Measurements from ENCODE around the gene MYOM3. TPM values are rescaled to one million over a fixed set of nuclear protein-coding genes. Genes with fewer than 3 reads are reported as not detected.

MYOM3 gene
- polyA plus RNA-seq, 1 donor (not counting 4 experiments of a cell fraction or from before 2014, with no cell fraction given), result 0.49 TPM

DNA sequence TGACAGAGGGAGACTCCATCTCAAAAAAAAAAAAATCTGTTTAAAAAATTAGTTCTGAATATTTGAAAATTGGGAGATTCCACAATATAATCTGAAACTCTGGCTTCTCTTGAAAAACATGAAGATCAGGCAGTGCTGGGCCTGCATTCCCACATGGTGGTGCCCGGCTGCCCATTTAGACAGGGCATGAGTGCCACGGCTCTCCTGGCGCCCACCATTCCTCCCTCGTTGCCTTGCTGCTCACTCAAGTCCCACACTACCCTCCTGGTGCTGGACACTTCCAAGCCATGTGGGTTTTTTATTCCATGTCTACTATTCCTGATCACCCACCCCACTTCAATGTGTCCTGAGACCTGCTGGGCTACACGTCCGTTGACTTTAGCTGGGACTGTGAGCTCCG, 10.8 kb upstream of the MYOM3 start:
- Histone ChIP-seq H3K27me3 (ENCODE audit: control insufficient read depth, extremely low read depth, insufficient read depth, low read length) (no peaks in the 10 kb centered on the region), H3K79me2 (ENCODE audit: control insufficient read depth, insufficient read depth, low read length) (no peaks in the 10 kb centered on the region), H3K9me3 (ENCODE audit: control insufficient read depth, low read depth, low read length) (no peaks in the 10 kb centered on the region), H3K9me1 (ENCODE audit: control insufficient read depth, extremely low read depth, insufficient read depth, low read length) (no peaks in the 10 kb centered on the region), H3K4me2 (ENCODE audit: control insufficient read depth, extremely low read depth, insufficient read depth, low read depth, low read length) (no peak overlapping the region), H3K36me3 (ENCODE audit: control insufficient read depth in 2 of 2, extremely low read depth in 1 of 2, insufficient read depth in 2 of 2, low read length in 2 of 2) (peaks cover 0 to 1% of the 10 kb centered on the region in 2 experiments), H2AFZ (ENCODE audit: control insufficient read depth, low read length) (no peak overlapping the region), H3K4me1 (ENCODE audit: control insufficient read depth, extremely low read depth, insufficient read depth, low read length) (peaks cover 29% of the 10 kb centered on the region), H4K20me1 (ENCODE audit: control insufficient read depth, extremely low read depth, insufficient read depth, low read length) (no peaks in the 10 kb centered on the region), H3K9ac (ENCODE audit: control insufficient read depth, extremely low read depth, insufficient read depth, low read length) (no peak overlapping the region), H3K27ac (ENCODE audit: control insufficient read depth, insufficient read depth, low read length) (no peak overlapping the region), H3K4me3 (ENCODE audit: control insufficient read depth in 2 of 3, extremely low read depth in 1 of 3, insufficient read depth in 2 of 3, low read depth in 1 of 3, low read length in 3 of 3) (no peak overlapping the region)
- dilution Hi-C loops (cut with MboI; ENCODE audit: extremely low pct_ligation_motif_present, low sequenced_read_pairs), result no loop called here
- no peak for DNase-seq (ENCODE audit: low read depth, low spot score)
- no peak for FAIRE-seq
- TF ChIP-seq EZH2 (IDR thresholded peaks at IDR 0.05; ENCODE audit: low read length), result no peak
- TF ChIP-seq, protein P1, sequence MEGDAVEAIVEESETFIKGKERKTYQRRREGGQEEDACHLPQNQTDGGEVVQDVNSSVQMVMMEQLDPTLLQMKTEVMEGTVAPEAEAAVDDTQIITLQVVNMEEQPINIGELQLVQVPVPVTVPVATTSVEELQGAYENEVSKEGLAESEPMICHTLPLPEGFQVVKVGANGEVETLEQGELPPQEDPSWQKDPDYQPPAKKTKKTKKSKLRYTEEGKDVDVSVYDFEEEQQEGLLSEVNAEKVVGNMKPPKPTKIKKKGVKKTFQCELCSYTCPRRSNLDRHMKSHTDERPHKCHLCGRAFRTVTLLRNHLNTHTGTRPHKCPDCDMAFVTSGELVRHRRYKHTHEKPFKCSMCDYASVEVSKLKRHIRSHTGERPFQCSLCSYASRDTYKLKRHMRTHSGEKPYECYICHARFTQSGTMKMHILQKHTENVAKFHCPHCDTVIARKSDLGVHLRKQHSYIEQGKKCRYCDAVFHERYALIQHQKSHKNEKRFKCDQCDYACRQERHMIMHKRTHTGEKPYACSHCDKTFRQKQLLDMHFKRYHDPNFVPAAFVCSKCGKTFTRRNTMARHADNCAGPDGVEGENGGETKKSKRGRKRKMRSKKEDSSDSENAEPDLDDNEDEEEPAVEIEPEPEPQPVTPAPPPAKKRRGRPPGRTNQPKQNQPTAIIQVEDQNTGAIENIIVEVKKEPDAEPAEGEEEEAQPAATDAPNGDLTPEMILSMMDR (optimal IDR thresholded peaks at IDR 0.05 in 1 of 3, IDR thresholded peaks at IDR 0.05 in 1 of 3, conservative IDR thresholded peaks at IDR 0.05 in 1 of 3; ENCODE audit: extremely low read depth in 1 of 3, insufficient read depth in 2 of 3, low read length in 3 of 3), result no peak

DNA sequence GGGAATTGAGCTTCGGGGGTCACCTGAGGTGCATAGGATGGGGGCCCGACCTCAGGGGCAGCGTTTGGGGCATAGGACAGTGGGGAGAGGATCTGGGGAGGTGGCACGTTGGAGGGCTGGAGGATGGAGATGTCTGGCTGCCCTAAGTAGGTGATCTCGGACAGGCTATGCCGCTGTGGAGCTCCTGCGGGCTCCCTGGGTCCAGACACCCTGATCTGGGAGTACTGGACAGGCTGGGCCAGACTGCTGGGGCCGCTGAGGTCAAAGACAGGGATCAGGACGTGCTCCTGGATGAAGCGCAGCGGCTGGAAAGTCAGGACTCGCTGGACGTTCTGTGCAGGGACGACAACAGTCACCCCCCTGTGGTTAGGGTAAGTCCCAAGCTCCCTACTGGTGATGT, 9.5 kb upstream of the MYOM3 start:
- no peak for DNase-seq (ENCODE audit: low read depth, low spot score)
- Histone ChIP-seq H3K9ac (ENCODE audit: control insufficient read depth, extremely low read depth, insufficient read depth, low read length) (no peak overlapping the region), H3K4me3 (ENCODE audit: control insufficient read depth in 2 of 3, extremely low read depth in 1 of 3, insufficient read depth in 2 of 3, low read depth in 1 of 3, low read length in 3 of 3) (no peak overlapping the region), H3K27me3 (ENCODE audit: control insufficient read depth, extremely low read depth, insufficient read depth, low read length) (no peaks in the 10 kb centered on the region), H3K36me3 (ENCODE audit: control insufficient read depth in 2 of 2, extremely low read depth in 1 of 2, insufficient read depth in 2 of 2, low read length in 2 of 2) (peaks cover 0 to 1% of the 10 kb centered on the region in 2 experiments), H3K9me3 (ENCODE audit: control insufficient read depth, low read depth, low read length) (no peaks in the 10 kb centered on the region), H3K4me1 (ENCODE audit: control insufficient read depth, extremely low read depth, insufficient read depth, low read length) (peaks cover 35% of the 10 kb centered on the region), H2AFZ (ENCODE audit: control insufficient read depth, low read length) (no peak overlapping the region), H4K20me1 (ENCODE audit: control insufficient read depth, extremely low read depth, insufficient read depth, low read length) (no peaks in the 10 kb centered on the region), H3K9me1 (ENCODE audit: control insufficient read depth, extremely low read depth, insufficient read depth, low read length) (no peaks in the 10 kb centered on the region), H3K4me2 (ENCODE audit: control insufficient read depth, extremely low read depth, insufficient read depth, low read depth, low read length) (no peak overlapping the region), H3K27ac (ENCODE audit: control insufficient read depth, insufficient read depth, low read length) (no peak overlapping the region), H3K79me2 (ENCODE audit: control insufficient read depth, insufficient read depth, low read length) (no peaks in the 10 kb centered on the region)
- dilution Hi-C loops (cut with MboI; ENCODE audit: extremely low pct_ligation_motif_present, low sequenced_read_pairs), result no loop called here
- TF ChIP-seq EZH2 (IDR thresholded peaks at IDR 0.05; ENCODE audit: low read length), result no peak
- TF ChIP-seq, protein P1 (optimal IDR thresholded peaks at IDR 0.05 in 1 of 3, IDR thresholded peaks at IDR 0.05 in 1 of 3, conservative IDR thresholded peaks at IDR 0.05 in 1 of 3; ENCODE audit: extremely low read depth in 1 of 3, insufficient read depth in 2 of 3, low read length in 3 of 3), result no peak
- no peak for FAIRE-seq
